ENCODE data around the gene PCDH15. TPM values are rescaled to one million over a fixed set of nuclear protein-coding genes. Genes with fewer than 3 reads are reported as not detected.

Gene PCDH15
- total and polyA plus RNA-seq, 9 donors: 0.10 to 1.2 (median 0.49) TPM

DNA sequence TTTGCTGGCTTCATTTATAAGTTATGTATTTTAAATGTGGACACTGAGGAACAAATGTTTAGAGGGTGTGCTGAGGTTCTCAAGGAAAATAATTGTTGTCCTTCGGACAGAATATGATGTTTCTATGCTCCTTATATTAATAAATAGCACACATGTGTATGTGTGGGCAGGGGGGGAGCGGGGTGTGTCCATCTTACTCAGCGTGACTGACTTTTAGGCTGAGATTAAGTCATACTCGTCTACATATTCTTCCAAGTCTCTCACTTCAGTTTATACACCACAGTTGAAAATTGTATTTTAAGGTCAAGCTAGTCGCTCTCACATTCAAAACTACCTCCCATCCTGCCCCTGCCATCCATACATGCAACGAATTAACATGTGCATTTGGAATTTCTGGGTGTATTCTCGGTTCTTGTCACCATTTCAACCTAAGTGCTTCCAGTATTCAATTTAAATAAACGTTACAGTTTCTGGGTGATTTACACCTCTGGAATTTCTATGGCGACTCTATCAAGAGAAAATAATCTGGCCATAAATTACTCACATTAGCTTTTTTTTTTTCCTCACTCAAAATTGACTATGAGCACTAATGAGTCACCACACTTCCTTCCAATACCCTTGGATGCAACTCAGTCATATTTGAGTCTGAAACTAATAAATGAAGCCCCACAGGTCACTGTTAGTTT, 3.3 kb downstream of the PCDH15 start:
- Histone ChIP-seq H3K27me3 (ENCODE audit: control insufficient read depth, insufficient read depth, low read length) (no peaks in the 10 kb centered on the region), H3K9me3 (replicated peaks; ENCODE audit: control insufficient read depth, low read depth, low read length) (no peaks in the 10 kb centered on the region), H3K36me3 (ENCODE audit: control insufficient read depth, insufficient read depth, low read length) (no peaks in the 10 kb centered on the region), H3K4me3 (ENCODE audit: low read length) (no peak overlapping the region), H3K27ac (ENCODE audit: low read length) (no peak overlapping the region), H3K4me1 (ENCODE audit: control insufficient read depth, insufficient read depth, low read length) (no peaks in the 10 kb centered on the region)
- 68% methylated on average over 5 of the region's 9 CpGs for whole genome bisulfite sequencing (ENCODE audit: insufficient coverage)
- DNase-seq: peak; percentile 16

DNA sequence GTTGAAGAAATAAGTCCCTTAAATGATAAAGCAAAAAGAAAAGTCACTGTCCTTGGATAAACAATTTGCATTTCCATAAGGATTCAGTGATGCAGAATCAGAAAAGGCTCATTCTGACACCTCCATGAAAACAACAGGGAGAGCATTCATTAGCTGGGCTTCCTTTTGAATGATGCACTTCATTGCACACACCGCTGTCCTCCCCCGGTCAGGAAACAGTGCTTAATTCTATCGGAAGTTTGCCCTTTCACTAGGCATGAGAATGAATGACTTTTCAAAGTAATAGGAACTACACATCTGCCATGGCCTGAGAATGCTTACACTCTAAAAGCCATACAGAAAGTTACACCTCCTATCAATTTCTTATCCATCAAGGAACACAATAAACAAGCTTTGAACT, 4.2 kb downstream of the PCDH15 start:
- Histone ChIP-seq H3K4me1 (ENCODE audit: control insufficient read depth, insufficient read depth, low read length) (no peaks in the 10 kb centered on the region), H3K27ac (ENCODE audit: low read length) (no peak overlapping the region), H3K36me3 (ENCODE audit: control insufficient read depth, insufficient read depth, low read length) (no peaks in the 10 kb centered on the region), H3K4me3 (ENCODE audit: low read length) (no peak overlapping the region), H3K9me3 (replicated peaks; ENCODE audit: control insufficient read depth, low read depth, low read length) (no peaks in the 10 kb centered on the region), H3K27me3 (ENCODE audit: control insufficient read depth, insufficient read depth, low read length) (no peaks in the 10 kb centered on the region)
- DNase-seq: no peak
- WGBS (ENCODE audit: insufficient coverage): 80% methylated on average over 1 of the region's 3 CpGs

DNA sequence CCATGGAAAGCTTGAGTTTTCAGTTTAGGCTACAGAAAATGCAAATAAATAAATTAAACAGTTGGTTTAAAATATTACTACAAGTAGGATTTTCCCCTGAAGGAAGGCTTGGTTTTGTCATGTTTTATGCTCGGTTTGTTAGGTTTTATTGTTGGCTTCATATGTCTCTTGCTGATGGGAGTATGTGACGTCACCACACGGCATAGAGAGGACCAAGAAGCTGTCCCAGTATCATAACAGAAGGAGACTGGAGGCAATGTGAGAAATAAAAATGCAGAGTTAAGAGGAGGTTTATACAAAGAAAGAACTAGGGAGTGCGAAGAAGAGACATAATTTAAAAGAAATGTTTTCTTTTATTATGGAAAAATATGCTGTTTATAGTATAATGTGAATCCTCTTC, 24.4 kb downstream of the PCDH15 start:
- DNase-seq: no peak
- no peak overlapping the region for H3K4me3 ChIP-seq (ENCODE audit: low read length)
- H3K27me3 ChIP-seq (ENCODE audit: control insufficient read depth, insufficient read depth, low read length): no peaks in the 10 kb centered on the region
- H3K9me3 ChIP-seq (replicated peaks; ENCODE audit: control insufficient read depth, low read depth, low read length): no peaks in the 10 kb centered on the region
- H3K4me1 ChIP-seq (ENCODE audit: control insufficient read depth, insufficient read depth, low read length): no peaks in the 10 kb centered on the region
- 100% methylated on average over 2 of the region's 4 CpGs for WGBS (ENCODE audit: insufficient coverage)
- no peaks in the 10 kb centered on the region for H3K36me3 ChIP-seq (ENCODE audit: control insufficient read depth, insufficient read depth, low read length)
- H3K27ac ChIP-seq (ENCODE audit: low read length): no peak overlapping the region

DNA sequence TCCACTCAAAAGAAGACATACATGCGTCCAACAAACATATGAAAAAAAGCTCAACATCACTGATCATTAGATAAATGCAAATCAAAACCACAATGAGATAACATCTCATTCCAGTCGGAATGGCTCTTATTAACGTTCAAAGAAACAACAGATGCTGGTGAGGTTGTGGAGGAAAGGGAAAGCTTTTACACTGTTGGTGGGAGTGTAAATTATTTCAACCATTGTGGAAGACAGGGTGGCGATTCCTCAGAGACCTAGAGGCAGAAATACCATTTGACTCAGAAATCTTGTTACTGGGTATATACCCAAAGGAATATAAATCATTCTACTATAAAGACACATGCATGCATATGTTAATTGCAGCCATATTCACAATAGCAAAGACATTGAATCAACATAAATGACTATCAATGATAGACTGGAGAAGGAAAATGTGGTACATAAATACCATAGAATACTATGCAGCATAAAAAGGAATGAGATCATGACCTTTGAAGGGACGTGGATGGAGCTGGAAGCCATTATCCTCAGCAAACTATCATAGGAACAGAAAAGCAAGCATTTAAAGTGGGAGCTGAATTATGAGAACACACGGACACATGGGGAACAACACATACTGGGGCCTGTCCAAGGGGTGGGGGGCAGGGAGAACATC, 28.4 kb downstream of the PCDH15 start:
- Histone ChIP-seq H3K4me1 (ENCODE audit: control insufficient read depth, insufficient read depth, low read length) (no peaks in the 10 kb centered on the region), H3K4me3 (ENCODE audit: low read length) (no peak overlapping the region), H3K9me3 (replicated peaks; ENCODE audit: control insufficient read depth, low read depth, low read length) (no peaks in the 10 kb centered on the region), H3K27ac (ENCODE audit: low read length) (no peak overlapping the region), H3K36me3 (ENCODE audit: control insufficient read depth, insufficient read depth, low read length) (no peaks in the 10 kb centered on the region), H3K27me3 (ENCODE audit: control insufficient read depth, insufficient read depth, low read length) (no peaks in the 10 kb centered on the region)
- no CpG with 5 or more reads among the region's 6 CpGs for WGBS (ENCODE audit: insufficient coverage)
- no peak for DNase-seq

DNA sequence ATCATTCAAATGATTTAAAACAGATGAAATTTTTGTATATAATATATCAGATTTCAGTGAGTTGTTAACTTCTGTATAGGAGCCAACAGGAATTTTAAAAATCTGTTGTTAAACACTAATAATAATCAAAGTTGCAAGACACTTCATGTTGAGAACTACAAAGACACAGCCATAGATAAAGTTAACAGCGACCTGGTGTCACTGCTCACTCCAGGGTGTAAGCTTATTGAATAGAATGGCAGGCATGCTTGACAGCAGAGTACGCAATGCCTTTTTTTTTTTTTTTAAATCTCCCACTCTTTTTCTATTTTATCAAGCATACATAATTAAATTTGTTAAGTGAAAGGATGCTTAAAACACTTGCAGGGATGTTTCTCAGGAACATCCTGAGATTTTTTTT, 32.0 kb downstream of the PCDH15 start:
- no peak overlapping the region for H3K27ac ChIP-seq (ENCODE audit: low read length)
- H3K9me3 ChIP-seq (replicated peaks; ENCODE audit: control insufficient read depth, low read depth, low read length): no peaks in the 10 kb centered on the region
- no peak for DNase-seq
- WGBS (ENCODE audit: insufficient coverage): no CpG with 5 or more reads among the region's 2 CpGs
- no peaks in the 10 kb centered on the region for H3K27me3 ChIP-seq (ENCODE audit: control insufficient read depth, insufficient read depth, low read length)
- no peaks in the 10 kb centered on the region for H3K4me1 ChIP-seq (ENCODE audit: control insufficient read depth, insufficient read depth, low read length)
- H3K4me3 ChIP-seq (ENCODE audit: low read length): no peak overlapping the region
- H3K36me3 ChIP-seq (ENCODE audit: control insufficient read depth, insufficient read depth, low read length): no peaks in the 10 kb centered on the region

DNA sequence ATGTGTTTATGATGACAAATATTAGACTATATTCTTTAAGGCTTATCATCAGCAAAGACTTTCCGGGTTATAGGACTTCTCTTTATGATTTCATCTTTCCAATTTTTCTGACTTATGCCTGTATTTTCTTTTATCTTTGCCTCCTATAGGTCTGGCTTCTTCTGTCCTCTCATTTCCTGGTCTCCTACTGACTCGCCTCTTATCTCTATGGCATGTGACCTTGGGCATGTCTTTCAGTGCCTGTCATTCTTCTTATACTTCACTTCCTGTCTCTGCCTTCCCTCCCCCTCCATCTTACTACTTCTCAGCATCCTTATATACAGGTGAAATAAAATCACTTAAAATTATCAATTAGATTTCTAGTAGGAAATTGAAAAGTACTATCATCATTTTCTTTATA, 42.2 kb downstream of the PCDH15 start:
- DNase-seq: no peak
- H3K9me3 ChIP-seq (replicated peaks; ENCODE audit: control insufficient read depth, low read depth, low read length): no peaks in the 10 kb centered on the region
- no peak overlapping the region for H3K27ac ChIP-seq (ENCODE audit: low read length)
- no peaks in the 10 kb centered on the region for H3K4me1 ChIP-seq (ENCODE audit: control insufficient read depth, insufficient read depth, low read length)
- no peaks in the 10 kb centered on the region for H3K27me3 ChIP-seq (ENCODE audit: control insufficient read depth, insufficient read depth, low read length)
- no peaks in the 10 kb centered on the region for H3K36me3 ChIP-seq (ENCODE audit: control insufficient read depth, insufficient read depth, low read length)
- 71% methylated on average over 1 of the region's 2 CpGs for WGBS (ENCODE audit: insufficient coverage)
- no peak overlapping the region for H3K4me3 ChIP-seq (ENCODE audit: low read length)

DNA sequence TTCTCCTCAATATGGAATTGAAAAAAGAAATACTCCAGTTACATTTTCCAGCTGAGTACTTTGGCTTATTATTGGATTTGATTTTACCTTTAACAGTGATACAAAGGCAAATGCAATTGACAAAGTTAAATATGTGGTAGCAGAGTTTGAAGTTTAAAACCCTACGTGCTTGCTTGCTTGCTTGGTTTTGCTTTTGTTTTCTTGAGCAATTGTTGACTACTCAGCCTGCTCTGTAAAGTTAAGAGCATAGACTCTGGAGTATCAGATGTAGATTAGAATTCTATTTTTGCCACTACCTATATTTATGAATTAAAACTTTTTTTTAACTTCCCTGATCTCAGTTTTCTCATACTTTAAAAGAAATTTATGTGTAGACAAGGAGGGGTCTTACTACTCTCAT, 51.4 kb downstream of the PCDH15 start:
- no CpG with 5 or more reads among the region's 1 CpG for WGBS (ENCODE audit: insufficient coverage)

DNA sequence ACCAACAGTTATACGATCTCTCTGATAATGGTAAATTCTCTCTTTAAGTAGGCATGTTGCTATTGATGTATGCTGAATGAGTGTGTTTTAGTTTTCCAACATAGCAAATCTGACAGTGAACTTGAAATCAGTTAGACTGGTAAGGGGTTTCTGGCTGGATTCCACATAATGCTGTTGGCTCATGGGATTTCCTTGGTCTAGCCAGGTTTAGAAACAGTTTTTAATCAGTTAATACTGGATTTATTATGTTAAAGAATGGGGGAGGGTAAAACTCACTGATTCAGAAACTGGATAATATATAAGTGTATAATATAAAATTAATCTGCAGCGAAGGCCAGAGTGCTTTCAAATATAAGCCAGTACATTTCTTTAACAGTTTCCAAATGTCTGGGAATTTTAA, 55.6 kb downstream of the PCDH15 start:
- no CpG with 5 or more reads among the region's 2 CpGs for WGBS (ENCODE audit: insufficient coverage)
- H3K9me3 ChIP-seq (replicated peaks; ENCODE audit: control insufficient read depth, low read depth, low read length): no peaks in the 10 kb centered on the region
- no peaks in the 10 kb centered on the region for H3K27me3 ChIP-seq (ENCODE audit: control insufficient read depth, insufficient read depth, low read length)

More for the DNA sequence above, 51.4 kb downstream of the PCDH15 start:
- Histone ChIP-seq H3K27me3 (ENCODE audit: control insufficient read depth, insufficient read depth, low read length) (no peaks in the 10 kb centered on the region), H3K4me1 (ENCODE audit: control insufficient read depth, insufficient read depth, low read length) (no peaks in the 10 kb centered on the region), H3K9me3 (replicated peaks; ENCODE audit: control insufficient read depth, low read depth, low read length) (no peaks in the 10 kb centered on the region), H3K4me3 (ENCODE audit: low read length) (no peak overlapping the region), H3K36me3 (ENCODE audit: control insufficient read depth, insufficient read depth, low read length) (no peaks in the 10 kb centered on the region), H3K27ac (ENCODE audit: low read length) (no peak overlapping the region)
- DNase-seq: no peak

DNA sequence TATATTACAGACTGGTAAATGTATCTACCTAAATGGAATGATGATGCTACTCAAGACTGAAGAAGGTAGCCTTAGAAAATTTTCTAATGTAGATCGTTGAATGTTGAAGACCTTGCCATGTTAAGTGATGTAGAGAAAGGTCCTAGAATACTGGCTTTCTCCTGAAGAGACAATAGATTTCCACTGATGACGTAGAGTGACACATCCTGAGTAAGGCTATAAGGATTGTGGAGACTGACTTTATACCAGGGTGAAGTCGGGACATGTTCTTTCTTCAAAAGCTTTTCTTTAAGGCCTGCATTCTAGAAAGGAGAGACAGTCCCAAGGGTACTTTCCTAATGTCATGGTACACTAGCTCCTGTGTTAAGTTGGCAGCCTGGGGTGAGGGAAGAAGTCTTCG, 58.6 kb downstream of the PCDH15 start:
- WGBS (ENCODE audit: insufficient coverage): 100% methylated on average over 1 of the region's 4 CpGs
- no peaks in the 10 kb centered on the region for H3K4me1 ChIP-seq (ENCODE audit: control insufficient read depth, insufficient read depth, low read length)

More for the DNA sequence above, 55.6 kb downstream of the PCDH15 start:
- no peaks in the 10 kb centered on the region for H3K36me3 ChIP-seq (ENCODE audit: control insufficient read depth, insufficient read depth, low read length)
- no peaks in the 10 kb centered on the region for H3K4me1 ChIP-seq (ENCODE audit: control insufficient read depth, insufficient read depth, low read length)
- H3K27ac ChIP-seq (ENCODE audit: low read length): no peak overlapping the region
- H3K4me3 ChIP-seq (ENCODE audit: low read length): no peak overlapping the region
- no peak for DNase-seq

DNA sequence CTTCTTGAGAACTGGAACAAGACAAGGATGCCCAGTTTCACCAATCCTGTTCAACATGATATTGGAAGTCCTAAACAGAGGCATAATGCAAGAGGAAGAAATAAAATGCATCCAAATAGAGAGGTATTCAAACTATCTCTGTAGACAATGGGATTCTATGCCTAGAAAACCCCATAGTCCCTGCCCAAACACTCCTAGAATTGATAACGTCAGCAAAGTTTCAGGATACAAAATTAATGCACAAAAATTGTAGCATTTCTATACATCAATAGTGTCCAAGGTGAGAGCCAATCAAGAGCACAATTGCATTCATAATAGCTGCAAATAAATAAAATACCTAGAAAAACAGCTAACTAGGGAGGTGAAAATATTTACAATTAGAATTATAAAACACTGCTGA, 72.5 kb downstream of the PCDH15 start:
- Histone ChIP-seq H3K9me3 (replicated peaks; ENCODE audit: control insufficient read depth, low read depth, low read length) (no peaks in the 10 kb centered on the region), H3K36me3 (ENCODE audit: control insufficient read depth, insufficient read depth, low read length) (no peaks in the 10 kb centered on the region), H3K4me3 (ENCODE audit: low read length) (no peak overlapping the region), H3K27me3 (ENCODE audit: control insufficient read depth, insufficient read depth, low read length) (no peaks in the 10 kb centered on the region), H3K27ac (ENCODE audit: low read length) (no peak overlapping the region), H3K4me1 (ENCODE audit: control insufficient read depth, insufficient read depth, low read length) (no peaks in the 10 kb centered on the region)
- no CpG with 5 or more reads among the region's 1 CpG for WGBS (ENCODE audit: insufficient coverage)
- DNase-seq: no peak

More for the DNA sequence above, 58.6 kb downstream of the PCDH15 start:
- Histone ChIP-seq H3K4me3 (ENCODE audit: low read length) (no peak overlapping the region), H3K36me3 (ENCODE audit: control insufficient read depth, insufficient read depth, low read length) (no peaks in the 10 kb centered on the region), H3K9me3 (replicated peaks; ENCODE audit: control insufficient read depth, low read depth, low read length) (no peaks in the 10 kb centered on the region), H3K27ac (ENCODE audit: low read length) (no peak overlapping the region), H3K27me3 (ENCODE audit: control insufficient read depth, insufficient read depth, low read length) (no peaks in the 10 kb centered on the region)
- DNase-seq: no peak
